ENCODE results near the gene GPR62.

DNA sequence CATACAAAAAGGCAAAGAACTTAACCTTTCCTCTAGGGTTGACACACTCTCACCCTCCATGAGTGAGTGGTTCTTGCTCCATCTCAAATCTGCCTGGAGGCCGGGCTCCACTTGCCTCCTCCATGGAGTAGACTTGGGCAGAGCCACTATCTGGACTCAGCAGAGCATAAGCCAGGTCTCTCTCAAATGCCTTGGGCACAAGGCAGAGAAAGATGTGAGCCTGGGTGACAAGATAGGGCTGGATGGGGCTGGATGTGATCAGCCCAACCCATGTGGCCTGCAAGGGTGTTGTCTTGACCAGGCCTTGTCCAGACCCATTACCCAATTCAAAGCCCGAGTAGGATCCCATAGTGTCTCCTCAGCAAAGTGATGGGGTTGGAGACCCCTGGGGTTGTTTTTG, 44.7 kb downstream of the GPR62 start:
- TF ChIP-seq, protein P1, sequence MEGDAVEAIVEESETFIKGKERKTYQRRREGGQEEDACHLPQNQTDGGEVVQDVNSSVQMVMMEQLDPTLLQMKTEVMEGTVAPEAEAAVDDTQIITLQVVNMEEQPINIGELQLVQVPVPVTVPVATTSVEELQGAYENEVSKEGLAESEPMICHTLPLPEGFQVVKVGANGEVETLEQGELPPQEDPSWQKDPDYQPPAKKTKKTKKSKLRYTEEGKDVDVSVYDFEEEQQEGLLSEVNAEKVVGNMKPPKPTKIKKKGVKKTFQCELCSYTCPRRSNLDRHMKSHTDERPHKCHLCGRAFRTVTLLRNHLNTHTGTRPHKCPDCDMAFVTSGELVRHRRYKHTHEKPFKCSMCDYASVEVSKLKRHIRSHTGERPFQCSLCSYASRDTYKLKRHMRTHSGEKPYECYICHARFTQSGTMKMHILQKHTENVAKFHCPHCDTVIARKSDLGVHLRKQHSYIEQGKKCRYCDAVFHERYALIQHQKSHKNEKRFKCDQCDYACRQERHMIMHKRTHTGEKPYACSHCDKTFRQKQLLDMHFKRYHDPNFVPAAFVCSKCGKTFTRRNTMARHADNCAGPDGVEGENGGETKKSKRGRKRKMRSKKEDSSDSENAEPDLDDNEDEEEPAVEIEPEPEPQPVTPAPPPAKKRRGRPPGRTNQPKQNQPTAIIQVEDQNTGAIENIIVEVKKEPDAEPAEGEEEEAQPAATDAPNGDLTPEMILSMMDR (IDR thresholded peaks at IDR 0.05; ENCODE audit: borderline replicate concordance, extremely low read depth, low read length, poor library complexity, severe bottlenecking), result no peak
- no peak for TF ChIP-seq EZH2 (IDR thresholded peaks at IDR 0.05; ENCODE audit: borderline replicate concordance, low read depth, low read length, severe bottlenecking)

Data from DND-41 (cell line).